H1 (cell line): ENCODE results near the gene LANCL1. TPM values are rescaled to one million over a fixed set of nuclear protein-coding genes. Genes with fewer than 3 reads are reported as not detected.

ENCODE experiments used
- CTCF ChIA-PET: fragments of 300-600 bp; sonication (Branson Sonifier 250); formaldehyde crosslinking; loops from one replicate; lab custom pipeline; 2021; ENCODE audit not compliant: partially characterized antibody; lab: Charles Lee
- POLR2A ChIA-PET: fragments of 300-600 bp; sonication (Branson Sonifier 250); formaldehyde crosslinking; loops from one replicate; lab custom pipeline; 2021; ENCODE audit warnings: inconsistent platforms; ENCODE audit not compliant: partially characterized antibody; lab: Charles Lee
- DNase-seq, 2 experiments: peaks; one replicate each; pipeline versions ENCODE4 v3.0.0 to v3.0.0-alpha.2; 2010 to 2022; ENCODE audit warnings: low spot score in 2 of 2, low read depth in 1 of 2, mixed read lengths in 1 of 2
- FAIRE-seq: peaks from 2 replicates; lab custom pipeline; 2011; peaks lifted over from hg19 to GRCh38; lab: Jason Lieb, UNC
- H2AFZ ChIP-seq: 2 replicates; pipeline ENCODE4 v1.8.1; 2012; ENCODE audit warnings: low read length, inconsistent platforms
- H2AK5ac ChIP-seq: 2 replicates; pipeline ENCODE4 v1.6.1; 2013; ENCODE audit warnings: low read depth, low read length
- H2BK120ac ChIP-seq: replicated peaks from 2 replicates; pipeline ENCODE3; 2013; ENCODE audit warnings: low read depth, low read length, inconsistent platforms
- H2BK12ac ChIP-seq: 2 replicates; pipeline ENCODE4 v1.6.1; 2013; ENCODE audit warnings: low read depth, low read length
- H2BK15ac ChIP-seq: 2 replicates; pipeline ENCODE4 v1.6.1; 2013; ENCODE audit warnings: low read length
- H2BK20ac ChIP-seq: 2 replicates; pipeline ENCODE4 v1.6.1; 2013; ENCODE audit warnings: low read length
- H2BK5ac ChIP-seq: 2 replicates; pipeline ENCODE4 v1.6.1; 2013; ENCODE audit warnings: low read depth, low read length
- H3K14ac ChIP-seq: 2 replicates; pipeline ENCODE4 v1.6.1; 2013; ENCODE audit warnings: inconsistent platforms; ENCODE audit not compliant: insufficient read length
- H3K18ac ChIP-seq: 2 replicates; pipeline ENCODE4 v1.6.1; 2013; ENCODE audit warnings: low read length; ENCODE audit errors: extremely low read depth
- H3K23ac ChIP-seq: 2 replicates; pipeline ENCODE4 v1.6.1; 2013; ENCODE audit warnings: inconsistent platforms; ENCODE audit not compliant: insufficient read length
- H3K23me2 ChIP-seq: 2 replicates; pipeline ENCODE4 v1.6.1; 2013; ENCODE audit warnings: low read depth, low read length
- H3K27ac ChIP-seq: 2 replicates; pipeline ENCODE4 v1.6.1; 2011; ENCODE audit warnings: low read depth, low read length, inconsistent platforms
- H3K27me3 ChIP-seq, 4 experiments: replicated peaks in 1 of 4; 1 replicate in 1 of 4; 2 replicates in 3 of 4; pipeline versions ENCODE4 v1.6.1 to v1.8.1; 2011 to 2013; ENCODE audit warnings: low read length in 3 of 4, mild to moderate bottlenecking in 3 of 4, inconsistent platforms in 2 of 4, mixed read lengths in 2 of 4, moderate library complexity in 1 of 4; ENCODE audit not compliant: control insufficient read depth in 3 of 4, insufficient read depth in 3 of 4; ENCODE audit errors: extremely low read depth in 1 of 4
- H3K36me3 ChIP-seq, 4 experiments: 2 replicates each; pipeline versions ENCODE4 v1.6.1 to v1.8.1; 2011 to 2013; ENCODE audit warnings: mild to moderate bottlenecking in 4 of 4, low read length in 3 of 4, moderate library complexity in 2 of 4, control low read depth in 1 of 4, inconsistent platforms in 1 of 4; ENCODE audit not compliant: insufficient read depth in 4 of 4, control insufficient read depth in 2 of 4
- H3K4ac ChIP-seq: replicated peaks from 2 replicates; pipeline ENCODE3; 2013; ENCODE audit warnings: low read length, low read depth, mixed read lengths, inconsistent platforms; ENCODE audit not compliant: insufficient read length
- H3K4me1 ChIP-seq, 4 experiments: replicated peaks in 1 of 4; 1 replicate in 1 of 4; 2 replicates in 3 of 4; pipeline versions ENCODE4 v1.6.1 to v1.8.1; 2011 to 2013; ENCODE audit warnings: low read length in 3 of 4, inconsistent platforms in 2 of 4, mixed read lengths in 1 of 4; ENCODE audit not compliant: insufficient read depth in 4 of 4, control insufficient read depth in 3 of 4
- H3K4me2 ChIP-seq, 2 experiments: 2 replicates each; pipeline versions ENCODE4 v1.6.1 to v1.8.1; 2011 to 2013; ENCODE audit warnings: low read depth in 2 of 2, low read length in 2 of 2, control low read depth in 1 of 2, inconsistent platforms in 1 of 2, mild to moderate bottlenecking in 1 of 2; ENCODE audit not compliant: insufficient read depth in 1 of 2
- H3K4me3 ChIP-seq, 4 experiments: fragments of 200-600, 300-600 bp in 1 of 4; sonication (generic), shearing (Covaris generic), sonication (Bioruptor Twin) in 1 of 4; 2 replicates each; pipeline versions ENCODE4 v1.5.1 to v1.8.1; 2011 to 2016; ENCODE audit warnings: low read length in 4 of 4, low read depth in 3 of 4, control low read depth in 2 of 4, inconsistent platforms in 2 of 4, mild to moderate bottlenecking in 2 of 4, mixed read lengths in 1 of 4, moderate library complexity in 1 of 4; ENCODE audit not compliant: insufficient read depth in 2 of 4; ENCODE audit errors: extremely low read depth in 1 of 4
- H3K56ac ChIP-seq: replicated peaks from 2 replicates; pipeline ENCODE3; 2013; ENCODE audit warnings: low read depth, mild to moderate bottlenecking, mixed read lengths, low read length, inconsistent platforms; ENCODE audit not compliant: insufficient read length
- H3K79me1 ChIP-seq: 2 replicates; pipeline ENCODE4 v1.6.1; 2013; ENCODE audit warnings: low read depth, low read length, control low read depth
- H3K79me2 ChIP-seq, 2 experiments: 2 replicates each; pipeline versions ENCODE4 v1.6.1 to v1.8.1; 2012 to 2013; ENCODE audit warnings: low read length in 2 of 2, mild to moderate bottlenecking in 2 of 2, inconsistent platforms in 1 of 2; ENCODE audit not compliant: insufficient read depth in 2 of 2, control insufficient read depth in 1 of 2
- H3K9ac ChIP-seq, 4 experiments: replicated peaks in 1 of 4; 1 replicate in 1 of 4; 2 replicates in 3 of 4; pipeline versions ENCODE4 v1.6.1 to v1.8.1; 2011 to 2013; ENCODE audit warnings: low read depth in 3 of 4, low read length in 3 of 4, control low read depth in 2 of 4, mild to moderate bottlenecking in 2 of 4, moderate library complexity in 2 of 4, inconsistent platforms in 1 of 4; ENCODE audit errors: extremely low read depth in 1 of 4
- H3K9me3 ChIP-seq, 2 experiments: 2 replicates each; pipeline versions ENCODE4 v1.6.1 to v1.8.1; 2012 to 2013; ENCODE audit warnings: mild to moderate bottlenecking in 2 of 2, moderate library complexity in 2 of 2, control low read depth in 1 of 2, inconsistent platforms in 1 of 2, low read depth in 1 of 2, low read length in 1 of 2, mixed read lengths in 1 of 2; ENCODE audit not compliant: insufficient read depth in 2 of 2
- H4K20me1 ChIP-seq, 2 experiments: replicated peaks in 1 of 2; 2 replicates each; pipeline versions ENCODE3 to v1.8.1; 2011 to 2013; ENCODE audit warnings: inconsistent platforms in 2 of 2, low read length in 2 of 2, mild to moderate bottlenecking in 1 of 2; ENCODE audit not compliant: insufficient read depth in 2 of 2, control insufficient read depth in 1 of 2
- H4K5ac ChIP-seq: 2 replicates; pipeline ENCODE4 v1.6.1; 2013; ENCODE audit warnings: low read length, low read depth, mixed read lengths, inconsistent platforms; ENCODE audit not compliant: insufficient read length
- H4K8ac ChIP-seq: 2 replicates; pipeline ENCODE4 v1.8.0; 2013; ENCODE audit warnings: mild to moderate bottlenecking, moderate library complexity, low read length, inconsistent platforms; ENCODE audit not compliant: insufficient read depth; ENCODE audit errors: extremely low read depth
- H4K91ac ChIP-seq: replicated peaks from 2 replicates; pipeline ENCODE3; 2013; ENCODE audit warnings: low read length, mixed read lengths, inconsistent platforms; ENCODE audit not compliant: insufficient read length
- KDM4A ChIP-seq: IDR thresholded peaks from one replicate; pipeline ENCODE4 v1.7.1; 2012; ENCODE audit warnings: low read depth, mild to moderate bottlenecking, moderate library complexity, low read length, inconsistent platforms; ENCODE audit not compliant: severe bottlenecking
- MAFK ChIP-seq: IDR thresholded peaks from 2 replicates; pipeline ENCODE4 v1.6.1; 2012; ENCODE audit warnings: low read depth, mild to moderate bottlenecking, improper control_type of control experiment, low read length
- SAP30 ChIP-seq: fragments of 300-600 bp; sonication (generic); IDR thresholded peaks from 2 replicates; pipeline ENCODE4 v1.7.1; 2012; ENCODE audit warnings: low read length, moderate library complexity, mild to moderate bottlenecking, inconsistent platforms; ENCODE audit not compliant: insufficient read depth, insufficient replicate concordance
- WGBS, 2 experiments: shearing (Covaris generic) in 1 of 2; methylation state at CpG; one replicate each; pipeline versions ENCODE4 v1.1.6 to v1.1.7; 2013 to 2015; ENCODE audit warnings: low lambda C conversion rate in 2 of 2, mixed read lengths in 2 of 2, inconsistent platforms in 1 of 2, low coverage in 1 of 2, missing lambda C conversion rate in 1 of 2; ENCODE audit not compliant: insufficient replicate concordance in 2 of 2, insufficient coverage in 1 of 2, insufficient read length in 1 of 2; ENCODE audit errors: extremely low coverage in 1 of 2, missing lambda C conversion rate in 1 of 2; 5-methylcytosine and 5-hydroxymethylcytosine counted together
- polyA plus RNA-seq, 7 experiments: library from polyadenylated mRNA; depleted of rRNA in 3 of 7; stranded (reverse) in 5 of 7; unstranded in 2 of 7; fragments of >200 nt in 5 of 7; fragments of 200-250 nt in 2 of 7; gene quantifications; 1 replicate in 5 of 7; 2 replicates in 1 of 7; 4 replicates in 1 of 7; pipeline versions ENCODE4 v1.2.1 to v1.2.3, GENCODE V29; 2011 to 2013; ENCODE audit warnings: missing spikeins in 2 of 7, mixed read lengths in 2 of 7
- total RNA-seq: library from RNA; stranded (reverse); fragmentation: NEBNext Ultra II Directional; extraction: Animal tissue kit (Norgen Biotek cat#: 25700); gene quantifications from 2 replicates; pipeline ENCODE4 v1.2.1, GENCODE V29; 2021

Gene LANCL1
- total and polyA plus RNA-seq, 2 of the 8 experiments (the other 6 are each of a cell fraction or from before 2014, with no cell fraction given): 26.2 to 48.7 TPM

- peaks cover 0 to 19% (median 6%) of the 10 kb centered on the region in 4 experiments; a peak in 6 of 8 replicates for H3K36me3 ChIP-seq
- H4K91ac ChIP-seq: no peak overlapping the region
- no peak overlapping the region for H2BK20ac ChIP-seq
- POLR2A ChIA-PET: no interaction called here
- H2AK5ac ChIP-seq: no peak overlapping the region
- FAIRE-seq (no peak), DNase-seq (no peak)
- H2BK120ac ChIP-seq: no peak overlapping the region
- 96% methylated on average over 3 of the region's 3 CpGs; no CpG with 5 or more reads in 1 of the 2 experiments for WGBS, 2 experiments
- no peak overlapping the region for H3K27ac ChIP-seq
- peaks cover 3 to 4% of the 10 kb centered on the region in 2 experiments for H4K20me1 ChIP-seq
- peaks cover 0 to 4% (median 0%) of the 10 kb centered on the region in 4 experiments; a peak in 2 of 7 replicates for H3K4me1 ChIP-seq
- TF ChIP-seq MAFK (no peak), KDM4A (no peak), SAP30 (no peak)
- CTCF ChIA-PET: no interaction called here
- H3K56ac ChIP-seq: no peak overlapping the region
- H4K5ac ChIP-seq: no peak overlapping the region
- H3K14ac ChIP-seq: no peak overlapping the region
- H3K9ac ChIP-seq: no peak overlapping the region
- H3K79me2 ChIP-seq: no peaks in the 10 kb centered on the region
- no peak overlapping the region for H2BK5ac ChIP-seq
- H2AFZ ChIP-seq: no peak overlapping the region
- H3K23me2 ChIP-seq: no peaks in the 10 kb centered on the region
- no peaks in the 10 kb centered on the region for H3K9me3 ChIP-seq
- no peak overlapping the region for H3K23ac ChIP-seq
- H2BK15ac ChIP-seq: no peak overlapping the region
- H3K4me2 ChIP-seq: no peak overlapping the region
- no peaks in the 10 kb centered on the region for H3K79me1 ChIP-seq
- no peaks in the 10 kb centered on the region for H3K27me3 ChIP-seq
- no peak overlapping the region for H2BK12ac ChIP-seq
- no peak overlapping the region for H4K8ac ChIP-seq
- H3K4ac ChIP-seq: no peak overlapping the region
- H3K4me3 ChIP-seq: no peak overlapping the region
- H3K18ac ChIP-seq: no peak overlapping the region
Observed at GRCh38 chr2:210440206-210440605, 36.4 kb downstream of the LANCL1 start.
